Measurements from ENCODE around the gene GREB1. TPM values are rescaled to one million over a fixed set of nuclear protein-coding genes. Genes with fewer than 3 reads are reported as not detected.

Gene GREB1
- polyA plus RNA-seq, 1 donor from 2014 or later = 17.2 TPM

DNA sequence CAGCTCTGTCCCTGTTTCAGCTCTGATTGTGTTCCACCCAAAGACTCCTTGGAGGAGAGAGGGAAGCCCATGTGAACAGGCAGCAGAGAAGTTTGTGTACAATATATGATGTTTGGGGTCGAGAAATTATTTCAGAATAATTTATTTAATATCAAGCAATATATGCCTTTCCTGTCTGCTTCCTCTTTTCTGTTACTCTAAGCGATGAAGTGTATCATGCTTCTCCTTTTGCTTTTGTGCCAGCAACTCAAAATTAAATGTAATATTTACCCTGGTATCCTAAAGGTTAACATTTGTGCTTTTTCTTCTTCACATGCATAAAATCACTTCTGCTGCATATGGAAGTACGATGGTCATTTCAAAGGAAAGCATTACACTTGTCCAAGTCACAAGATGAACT, 138.6 kb downstream of the GREB1 start:
- H3K9me2 ChIP-seq (ENCODE audit: insufficient read depth, low read length) = no peaks in the 10 kb centered on the region
- peaks cover 23% of the 10 kb centered on the region for H3K27me3 ChIP-seq (ENCODE audit: insufficient read depth, low read depth, low read length)
- no peak overlapping the region for H3K4me2 ChIP-seq (ENCODE audit: low read length)
- H4K20me1 ChIP-seq (ENCODE audit: insufficient read depth) = no peaks in the 10 kb centered on the region
- H3K9ac ChIP-seq (ENCODE audit: low read length) = no peak overlapping the region
- no peak overlapping the region for H2AFZ ChIP-seq (ENCODE audit: low read depth, low read length)
- no peaks in the 10 kb centered on the region for H3K9me3 ChIP-seq (ENCODE audit: low read length)
- TF ChIP-seq SMC3 (conservative IDR thresholded peaks at IDR 0.05; ENCODE audit: poor library complexity) = no peak
- no peak for TF ChIP-seq MXI1 (conservative IDR thresholded peaks at IDR 0.05; ENCODE audit: poor library complexity, severe bottlenecking)
- no peak overlapping the region for H3K27ac ChIP-seq (ENCODE audit: low read length)
- H3K36me3 ChIP-seq (ENCODE audit: insufficient read depth, low read length) = no peaks in the 10 kb centered on the region
- H3K4me3 ChIP-seq (ENCODE audit: low read length) = no peak overlapping the region
- H3K79me2 ChIP-seq (replicated peaks; ENCODE audit: insufficient read depth, low read length) = no peaks in the 10 kb centered on the region
- no peaks in the 10 kb centered on the region for H3F3A ChIP-seq (ENCODE audit: insufficient read depth, low read length, poor library complexity, severe bottlenecking)

- no peak overlapping the region for H3K4me2 ChIP-seq (ENCODE audit: low read length)
- no peaks in the 10 kb centered on the region for H3K79me2 ChIP-seq (replicated peaks; ENCODE audit: insufficient read depth, low read length)
- H3K9me3 ChIP-seq (ENCODE audit: low read length) = no peaks in the 10 kb centered on the region
- H3K36me3 ChIP-seq (ENCODE audit: insufficient read depth, low read length) = no peaks in the 10 kb centered on the region
- H3K27ac ChIP-seq (ENCODE audit: low read length) = no peak overlapping the region
- H2AFZ ChIP-seq (ENCODE audit: low read depth, low read length) = no peak overlapping the region
- no peaks in the 10 kb centered on the region for H3F3A ChIP-seq (ENCODE audit: insufficient read depth, low read length, poor library complexity, severe bottlenecking)
- peaks cover 12% of the 10 kb centered on the region for H3K27me3 ChIP-seq (ENCODE audit: insufficient read depth, low read depth, low read length)
- H3K9ac ChIP-seq (ENCODE audit: low read length) = no peak overlapping the region
- no peak for TF ChIP-seq SMC3 (conservative IDR thresholded peaks at IDR 0.05; ENCODE audit: poor library complexity)
- TF ChIP-seq MXI1 (conservative IDR thresholded peaks at IDR 0.05; ENCODE audit: poor library complexity, severe bottlenecking) = no peak
- TF ChIP-seq POLR2AphosphoS5 (IDR thresholded peaks at IDR 0.05) = no peak
- no peak for TF ChIP-seq REST (IDR thresholded peaks at IDR 0.05; ENCODE audit: borderline replicate concordance)
- TF ChIP-seq, protein P1, sequence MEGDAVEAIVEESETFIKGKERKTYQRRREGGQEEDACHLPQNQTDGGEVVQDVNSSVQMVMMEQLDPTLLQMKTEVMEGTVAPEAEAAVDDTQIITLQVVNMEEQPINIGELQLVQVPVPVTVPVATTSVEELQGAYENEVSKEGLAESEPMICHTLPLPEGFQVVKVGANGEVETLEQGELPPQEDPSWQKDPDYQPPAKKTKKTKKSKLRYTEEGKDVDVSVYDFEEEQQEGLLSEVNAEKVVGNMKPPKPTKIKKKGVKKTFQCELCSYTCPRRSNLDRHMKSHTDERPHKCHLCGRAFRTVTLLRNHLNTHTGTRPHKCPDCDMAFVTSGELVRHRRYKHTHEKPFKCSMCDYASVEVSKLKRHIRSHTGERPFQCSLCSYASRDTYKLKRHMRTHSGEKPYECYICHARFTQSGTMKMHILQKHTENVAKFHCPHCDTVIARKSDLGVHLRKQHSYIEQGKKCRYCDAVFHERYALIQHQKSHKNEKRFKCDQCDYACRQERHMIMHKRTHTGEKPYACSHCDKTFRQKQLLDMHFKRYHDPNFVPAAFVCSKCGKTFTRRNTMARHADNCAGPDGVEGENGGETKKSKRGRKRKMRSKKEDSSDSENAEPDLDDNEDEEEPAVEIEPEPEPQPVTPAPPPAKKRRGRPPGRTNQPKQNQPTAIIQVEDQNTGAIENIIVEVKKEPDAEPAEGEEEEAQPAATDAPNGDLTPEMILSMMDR (IDR thresholded peaks at IDR 0.05; ENCODE audit: poor library complexity, severe bottlenecking) = no peak
- TF ChIP-seq RAD21 (conservative IDR thresholded peaks at IDR 0.05) = no peak
- TF ChIP-seq EP300 (conservative IDR thresholded peaks at IDR 0.05; ENCODE audit: poor library complexity, severe bottlenecking) = no peak
- TF ChIP-seq TAF1 (IDR thresholded peaks at IDR 0.05; ENCODE audit: low read depth) = no peak
- no peak for TF ChIP-seq EZH2 (IDR thresholded peaks at IDR 0.05; ENCODE audit: borderline replicate concordance, insufficient read depth, low read length, poor library complexity, severe bottlenecking)
- no peak overlapping the region for H3K4me3 ChIP-seq (ENCODE audit: low read length)
- no peaks in the 10 kb centered on the region for H4K20me1 ChIP-seq (ENCODE audit: insufficient read depth)
- H3K9me2 ChIP-seq (ENCODE audit: insufficient read depth, low read length) = no peaks in the 10 kb centered on the region
Measured at GRCh38 chr2:11674983-11675382, 141.1 kb downstream of the GREB1 start.

Data from neural cell (in vitro differentiated cells).